ENCODE data around the gene FBXO24. TPM values are rescaled to one million over a fixed set of nuclear protein-coding genes. Genes with fewer than 3 reads are reported as not detected.
A peak's percentile ranks its signal among the peaks of the same experiment; 100 is the strongest.

FBXO24 gene
- total and polyA plus RNA-seq, 9 donors, result 0.33 to 2.2 (median 0.63) TPM

- H3K36me3 ChIP-seq, result no peaks in the 10 kb centered on the region
- H3K4me3 ChIP-seq, result no peak overlapping the region
- 83 to 89% (median 85%) methylated on average over 11 of the region's 11 CpGs for WGBS, 3 donors
- H3K9me3 ChIP-seq, result no peaks in the 10 kb centered on the region
- no peak for TF ChIP-seq EP300 (IDR thresholded peaks at IDR 0.05)
- TF ChIP-seq CTCF (IDR thresholded peaks at IDR 0.05), result no peak
- TF ChIP-seq POLR2A (IDR thresholded peaks at IDR 0.05), result no peak
- intact Hi-C loops (cut with DNase I), result no loop called here
- no peak for DNase-seq
- no peaks in the 10 kb centered on the region for H3K27me3 ChIP-seq
- H3K27ac ChIP-seq, result no peak overlapping the region
- H3K4me1 ChIP-seq (ENCODE audit: insufficient read depth), result peaks cover 15% of the 10 kb centered on the region
Measured at GRCh38 chr7:100565133-100565571, 21.0 kb upstream of the FBXO24 start.

- WGBS, 3 donors, result 83 to 86% (median 85%) methylated on average over 6 of the region's 6 CpGs
- DNase-seq, result peak in 1 of 5 donors; percentile 28
- H3K4me1 ChIP-seq (ENCODE audit: insufficient read depth), result peaks cover 15% of the 10 kb centered on the region
- intact Hi-C loops (cut with DNase I), result loop anchor here in 1 of 4 donors (2.0 kb wide), 1 partner anchor 17 kb away; no protein-coding TSS in a partner anchor
- TF ChIP-seq EP300 (IDR thresholded peaks at IDR 0.05), result no peak
- no peaks in the 10 kb centered on the region for H3K36me3 ChIP-seq
- H3K27ac ChIP-seq, result peak overlapping the region in 1 of 2 donors; percentile 21
- H3K9me3 ChIP-seq, result no peaks in the 10 kb centered on the region
- no peaks in the 10 kb centered on the region for H3K27me3 ChIP-seq
- no peak overlapping the region for H3K4me3 ChIP-seq
Measured at GRCh38 chr7:100566018-100566531, 20.1 kb upstream of the FBXO24 start.

GRCh38 chr7:100567031-100567730 is 18.9 kb upstream of the FBXO24 start:
- H3K4me3 ChIP-seq, result no peak overlapping the region
- H3K36me3 ChIP-seq, result no peaks in the 10 kb centered on the region
- intact Hi-C loops (cut with DNase I), result loop anchor here in 1 of 4 donors (2.0 kb wide), 1 partner anchor 18 kb away; no protein-coding TSS in a partner anchor
- TF ChIP-seq POLR2A (IDR thresholded peaks at IDR 0.05) (no peak), CTCF (IDR thresholded peaks at IDR 0.05) (no peak), EP300 (IDR thresholded peaks at IDR 0.05) (no peak)
- peak in 1 of 5 donors; percentile 23 for DNase-seq
- 52 to 54% (median 53%) methylated on average over 12 of the region's 12 CpGs for WGBS, 3 donors
- H3K27ac ChIP-seq, result peak overlapping the region; percentile 2 to 57
- peaks cover 15% of the 10 kb centered on the region for H3K4me1 ChIP-seq (ENCODE audit: insufficient read depth)
- H3K27me3 ChIP-seq, result no peaks in the 10 kb centered on the region
- H3K9me3 ChIP-seq, result no peaks in the 10 kb centered on the region

GRCh38 chr7:100567751-100568175 is 18.4 kb upstream of the FBXO24 start:
- Histone ChIP-seq H3K27ac (peak overlapping the region in 1 of 2 donors; percentile 57), H3K9me3 (no peaks in the 10 kb centered on the region), H3K4me3 (no peak overlapping the region), H3K4me1 (ENCODE audit: insufficient read depth) (peaks cover 15% of the 10 kb centered on the region), H3K36me3 (no peaks in the 10 kb centered on the region), H3K27me3 (no peaks in the 10 kb centered on the region)
- WGBS, 3 donors, result 22 to 32% (median 24%) methylated on average over 3 of the region's 3 CpGs
- TF ChIP-seq EP300 (IDR thresholded peaks at IDR 0.05), result no peak
- no peak for TF ChIP-seq POLR2A (IDR thresholded peaks at IDR 0.05)
- TF ChIP-seq CTCF (IDR thresholded peaks at IDR 0.05), result no peak
- intact Hi-C loops (cut with DNase I), result loop anchor here in 1 of 4 donors (2.0 kb wide), 1 partner anchor 19 kb away; no protein-coding TSS in a partner anchor
- peak in 2 of 5 donors; percentile 61 to 66 for DNase-seq
